ENCODE measurements around the gene FAR2.
"Not testable (repeated sequence)": the region's sequence is repeated elsewhere in the genome, so short reads cannot be mapped to it uniquely, and the experiment has no call there.

FAR2 gene

GRCh38 chr12:29277231-29277630 is 128.2 kb downstream of the FAR2 start:
- no peak for FAIRE-seq
- DNase-seq (ENCODE audit: low spot score) = no peak

- DNase-seq (ENCODE audit: low spot score) (peak; percentile 3), FAIRE-seq (no peak)
Observed at GRCh38 chr12:29278673-29279420, 129.8 kb downstream of the FAR2 start.

GRCh38 chr12:29281371-29282005 is 132.4 kb downstream of the FAR2 start:
- no peak for FAIRE-seq
- no peak for DNase-seq (ENCODE audit: low spot score)

- FAIRE-seq (no peak), DNase-seq (ENCODE audit: low spot score) (no peak)
Observed at GRCh38 chr12:29282031-29282816, 133.1 kb downstream of the FAR2 start.

- FAIRE-seq (no peak), DNase-seq (ENCODE audit: low spot score) (no peak)
Observed at GRCh38 chr12:29283969-29284700, 135.1 kb downstream of the FAR2 start.

GRCh38 chr12:29286081-29286790 is 137.2 kb downstream of the FAR2 start:
- FAIRE-seq (no peak), DNase-seq (ENCODE audit: low spot score) (no peak)

GRCh38 chr12:29287622-29288021 is 138.5 kb downstream of the FAR2 start:
- FAIRE-seq (no peak), DNase-seq (ENCODE audit: low spot score) (no peak)

GRCh38 chr12:29288031-29288430 is 139.0 kb downstream of the FAR2 start:
- FAIRE-seq (no peak), DNase-seq (ENCODE audit: low spot score) (no peak)

- FAIRE-seq; DNase-seq (ENCODE audit: low spot score): not testable (repeated sequence)
Observed at GRCh38 chr12:29290475-29290874, 141.4 kb downstream of the FAR2 start.

GRCh38 chr12:29291226-29291625 is 142.1 kb downstream of the FAR2 start:
- FAIRE-seq = no peak
- no peak for DNase-seq (ENCODE audit: low spot score)

GRCh38 chr12:29299633-29300032 is 150.6 kb downstream of the FAR2 start:
- DNase-seq (ENCODE audit: low spot score) (no peak), FAIRE-seq (no peak)

GRCh38 chr12:29301114-29301513 is 152.0 kb downstream of the FAR2 start:
- FAIRE-seq (no peak), DNase-seq (ENCODE audit: low spot score) (no peak)

- DNase-seq (ENCODE audit: low spot score) = no peak
- FAIRE-seq = no peak
Observed at GRCh38 chr12:29304388-29304787, 155.3 kb downstream of the FAR2 start.

- FAIRE-seq (no peak), DNase-seq (ENCODE audit: low spot score) (no peak)
Observed at GRCh38 chr12:29306266-29306665, 157.2 kb downstream of the FAR2 start.

GRCh38 chr12:29306682-29307081 is 157.6 kb downstream of the FAR2 start:
- FAIRE-seq (no peak), DNase-seq (ENCODE audit: low spot score) (no peak)

GRCh38 chr12:29309320-29309902 is 160.3 kb downstream of the FAR2 start:
- FAIRE-seq = no peak

GRCh38 chr12:29310899-29311298 is 161.8 kb downstream of the FAR2 start:
- FAIRE-seq (no peak), DNase-seq (ENCODE audit: low spot score) (no peak)

More at GRCh38 chr12:29309320-29309902, 160.3 kb downstream of the FAR2 start:
- DNase-seq (ENCODE audit: low spot score) = no peak

GRCh38 chr12:29314416-29314815 is 165.3 kb downstream of the FAR2 start:
- no peak for FAIRE-seq
- DNase-seq (ENCODE audit: low spot score) = no peak

GRCh38 chr12:29316752-29317151 is 167.7 kb downstream of the FAR2 start:
- FAIRE-seq = no peak
- DNase-seq (ENCODE audit: low spot score) = peak; percentile 32

- FAIRE-seq = peak; percentile 79
Observed at GRCh38 chr12:29317556-29318363, 168.7 kb downstream of the FAR2 start.

More at GRCh38 chr12:29317556-29318363, 168.7 kb downstream of the FAR2 start:
- peak; percentile 40 for DNase-seq (ENCODE audit: low spot score)
